Measurements from ENCODE around the gene CRLF2.
"Not testable (repeated sequence)": the region's sequence is repeated elsewhere in the genome, so short reads cannot be mapped to it uniquely, and the experiment has no call there.

Gene CRLF2

GRCh38 chrX:1165535-1166196 is 46.8 kb downstream of the CRLF2 start:
- DNase-seq, result no peak

- no peak for DNase-seq
Observed at GRCh38 chrX:1164322-1165288, 47.8 kb downstream of the CRLF2 start.

- no peak for DNase-seq
Observed at GRCh38 chrX:1163231-1163630, 49.2 kb downstream of the CRLF2 start.

GRCh38 chrX:1162119-1162916 is 50.1 kb downstream of the CRLF2 start:
- DNase-seq, result no peak

GRCh38 chrX:1159548-1159947 is 52.9 kb downstream of the CRLF2 start:
- DNase-seq, result no peak

GRCh38 chrX:1156681-1157455 is 55.6 kb downstream of the CRLF2 start:
- DNase-seq, result not testable (repeated sequence)

- DNase-seq, result no peak
Observed at GRCh38 chrX:1153940-1154339, 58.5 kb downstream of the CRLF2 start.

- DNase-seq, result no peak
Observed at GRCh38 chrX:1152090-1152489, 60.4 kb downstream of the CRLF2 start.

- no peak for DNase-seq
Observed at GRCh38 chrX:1151378-1152077, 60.9 kb downstream of the CRLF2 start.

GRCh38 chrX:1150569-1151347 is 61.7 kb downstream of the CRLF2 start:
- DNase-seq, result no peak

GRCh38 chrX:1147611-1148515 is 64.6 kb downstream of the CRLF2 start:
- DNase-seq, result no peak

GRCh38 chrX:1144293-1144692 is 68.2 kb downstream of the CRLF2 start:
- DNase-seq, result no peak
